ENCODE results near the gene KLHL8.

Gene KLHL8

GRCh38 chr4:87118826-87119225 is 101.6 kb downstream of the KLHL8 start:
- DNase-seq: no peak

GRCh38 chr4:87118421-87118820 is 102.0 kb downstream of the KLHL8 start:
- no peak for DNase-seq

- DNase-seq: no peak
These were observed 102.7 kb downstream of the KLHL8 start for GRCh38 chr4:87117732-87118075.

GRCh38 chr4:87117051-87117731 is 103.2 kb downstream of the KLHL8 start:
- DNase-seq: no peak

- DNase-seq: no peak
These were observed 104.2 kb downstream of the KLHL8 start for GRCh38 chr4:87116231-87116630.

GRCh38 chr4:87114245-87115062 is 106.0 kb downstream of the KLHL8 start:
- DNase-seq: no peak

- no peak for DNase-seq
These were observed 108.4 kb downstream of the KLHL8 start for GRCh38 chr4:87112063-87112462.
